NCI-H446 (cell line): ENCODE data around the gene PLA2G6.

Experiments
- DNase-seq, 2 experiments: peaks; one replicate each; lab custom pipeline; 2025; lab: John Stamatoyannopoulos, UW

The PLA2G6 gene

DNA sequence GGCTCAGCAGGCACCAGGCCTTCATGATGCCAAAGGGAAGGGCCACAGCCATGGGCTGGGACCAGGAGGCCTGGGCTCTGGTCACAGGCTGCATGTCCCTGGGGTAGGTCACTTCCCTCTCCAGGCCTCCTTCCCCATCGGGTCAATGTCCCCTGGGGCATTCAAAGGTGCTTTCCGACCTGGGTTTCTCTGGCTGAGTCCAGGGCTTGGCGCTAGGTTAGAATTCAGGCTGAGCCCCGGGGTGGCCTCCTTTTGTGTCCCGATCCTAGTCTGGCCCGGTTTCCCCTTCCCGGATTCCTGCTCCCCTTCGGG lies 32.3 kb upstream of the PLA2G6 start:
- DNase-seq, result no peak

DNA sequence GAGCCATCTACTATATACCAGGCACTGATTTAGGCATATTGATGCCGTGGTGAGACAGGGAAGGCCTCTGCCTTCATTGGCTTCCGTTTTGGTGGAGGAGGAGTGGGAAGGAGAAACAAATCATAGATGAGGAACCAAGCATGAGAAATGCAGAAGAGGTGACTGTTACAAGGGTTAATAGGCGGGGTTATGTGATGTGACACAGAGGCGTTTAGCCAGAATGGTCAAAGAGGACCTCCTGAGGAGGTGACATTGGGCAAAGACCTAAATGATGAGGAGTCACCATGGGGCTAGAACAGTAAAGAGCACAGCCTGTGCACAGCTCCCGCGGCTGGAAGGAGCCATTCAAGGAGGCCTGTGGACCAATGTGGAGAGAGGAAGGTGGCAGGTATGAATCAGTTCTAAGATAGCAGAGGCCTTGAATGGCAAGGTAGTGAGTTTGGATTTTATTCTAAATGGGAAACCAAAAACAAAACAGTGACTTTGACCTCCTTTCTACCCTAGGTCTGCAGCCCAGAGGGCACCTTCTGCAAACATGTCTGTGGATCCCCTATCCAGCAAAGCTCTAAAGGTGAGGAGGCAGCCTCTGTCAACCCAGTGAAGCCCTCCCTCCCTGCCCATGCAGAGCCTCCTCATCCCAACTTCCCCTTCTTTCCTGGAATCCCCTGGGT lies 31.8 kb upstream of the PLA2G6 start:
- no peak for DNase-seq

DNA sequence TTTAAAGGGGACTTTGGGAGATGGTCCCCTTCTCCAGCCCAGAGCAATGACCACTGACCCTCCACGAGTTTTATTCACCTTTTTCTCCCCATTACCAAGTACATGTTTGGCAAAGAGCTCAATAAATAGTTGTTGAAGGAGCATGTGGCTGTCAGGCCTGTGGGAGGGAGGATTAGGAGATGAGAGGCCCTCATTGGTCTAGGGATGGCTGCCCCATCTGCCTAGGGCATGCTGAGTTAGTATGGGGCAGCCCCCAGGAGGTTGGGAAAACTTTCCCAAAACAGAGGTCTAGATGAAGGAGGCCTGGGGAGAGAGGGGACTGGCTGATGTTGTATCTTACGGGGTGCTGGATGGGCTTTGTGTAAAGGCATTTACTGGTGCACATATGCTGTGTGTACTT lies 30.8 kb upstream of the PLA2G6 start:
- DNase-seq, result no peak

DNA sequence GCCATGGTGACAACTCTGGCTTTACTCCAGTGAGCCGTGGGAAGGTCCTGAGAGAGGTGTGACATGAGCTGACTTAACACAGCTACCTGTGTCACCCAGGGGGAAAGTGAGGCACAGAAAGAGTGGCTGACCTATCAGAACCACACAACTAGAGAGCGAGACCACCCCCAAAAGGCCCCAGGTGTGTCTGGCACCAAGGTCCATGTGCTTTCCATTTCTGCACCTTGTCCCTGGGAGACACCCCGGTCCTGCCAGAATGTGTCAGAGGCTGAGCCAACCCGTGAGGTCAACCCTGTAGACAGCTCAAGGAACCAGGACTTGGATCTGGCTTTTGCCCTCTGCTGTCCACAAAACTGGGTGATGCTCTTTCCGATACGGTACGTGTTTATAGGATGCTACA lies 29.9 kb upstream of the PLA2G6 start:
- no peak for DNase-seq

DNA sequence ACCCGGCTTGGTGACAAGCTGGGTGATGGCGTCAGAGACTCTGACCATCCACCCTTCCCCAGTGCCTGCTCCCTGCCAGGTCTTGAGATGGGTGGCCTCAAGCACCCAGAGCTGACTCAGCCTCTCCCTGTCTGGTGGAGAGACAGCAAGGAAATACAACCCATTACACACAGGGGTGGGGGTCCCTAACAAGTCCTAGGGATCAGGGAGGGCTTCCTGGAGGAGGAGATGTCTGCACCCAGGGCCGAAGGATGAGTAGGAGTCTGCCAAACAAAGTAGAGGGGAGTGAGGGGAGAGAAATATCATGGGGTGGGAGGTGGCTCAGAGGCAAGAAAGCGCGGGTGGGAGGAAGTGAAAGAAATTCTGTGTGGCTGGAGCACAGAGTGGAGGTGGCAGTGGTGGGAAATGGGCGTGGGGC lies 26.9 kb upstream of the PLA2G6 start:
- no peak for DNase-seq

DNA sequence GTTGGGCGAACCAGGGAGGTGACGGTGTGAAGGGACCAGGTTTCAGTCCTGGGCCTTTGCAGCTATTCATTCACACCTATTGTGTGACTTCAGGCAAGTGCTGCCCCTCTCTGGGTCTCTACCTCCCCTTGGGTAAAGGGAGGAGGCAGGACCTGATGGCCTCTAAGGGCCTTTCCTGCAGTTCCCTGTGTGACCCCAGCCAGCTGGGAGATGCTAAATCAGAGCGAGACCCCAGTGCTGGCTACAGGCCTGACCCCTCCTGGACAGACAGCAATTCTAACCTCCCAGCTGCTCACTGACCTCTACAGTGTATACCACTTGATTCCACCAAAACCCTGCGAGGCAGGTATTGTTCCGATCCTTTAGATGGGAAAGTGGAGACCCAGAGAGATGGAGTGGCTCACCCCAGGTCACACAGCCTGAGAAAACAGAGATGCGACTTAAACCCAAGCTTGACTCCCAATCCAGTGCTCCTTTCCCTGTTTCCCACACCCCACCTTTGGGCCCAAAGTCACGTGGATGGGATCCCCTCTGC lies 26.3 kb upstream of the PLA2G6 start:
- DNase-seq, result no peak

DNA sequence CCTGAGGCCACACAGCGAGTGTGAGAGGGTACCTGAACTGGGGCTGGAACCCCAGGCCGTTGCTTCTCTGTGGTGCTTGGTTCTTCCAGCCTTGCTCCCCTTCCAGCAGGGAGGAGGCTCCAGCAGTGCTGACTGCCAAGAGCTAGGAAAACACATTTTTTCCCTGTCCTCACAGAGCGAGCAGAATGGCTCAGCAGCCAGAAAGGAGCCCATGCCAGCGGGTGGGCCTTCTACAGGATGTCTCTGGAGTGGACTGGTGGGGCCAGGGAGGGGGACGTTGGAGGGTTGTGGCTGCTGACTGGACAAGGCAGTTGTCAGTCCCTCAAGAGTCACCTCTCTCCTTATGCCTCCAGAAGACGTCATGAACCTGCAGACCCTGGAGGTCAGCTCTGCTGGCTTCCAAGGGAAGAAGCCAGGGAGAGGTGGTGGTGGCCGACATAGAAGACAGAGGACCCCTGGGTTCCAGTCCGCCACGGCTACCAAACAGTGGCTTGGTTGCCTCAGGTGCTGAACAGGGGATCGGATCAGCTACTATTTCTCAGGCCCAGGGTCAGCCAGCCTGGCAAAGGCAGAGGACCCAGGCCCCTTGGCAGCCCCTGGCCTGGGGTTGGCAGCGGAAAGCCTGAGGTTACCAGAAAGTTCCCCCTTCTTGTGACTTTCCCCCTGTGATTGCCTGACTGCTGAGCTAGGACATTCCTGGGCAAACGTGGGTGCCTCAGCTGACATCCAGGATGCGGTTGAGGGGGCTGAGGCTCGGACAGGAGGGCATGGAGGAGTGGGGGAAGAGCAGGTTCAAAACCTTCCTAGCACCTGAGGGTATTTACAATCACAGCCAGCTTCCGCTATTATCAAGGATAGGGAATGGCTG lies 23.9 kb upstream of the PLA2G6 start:
- DNase-seq, result peak in 1 of 2 experiments; percentile 52

DNA sequence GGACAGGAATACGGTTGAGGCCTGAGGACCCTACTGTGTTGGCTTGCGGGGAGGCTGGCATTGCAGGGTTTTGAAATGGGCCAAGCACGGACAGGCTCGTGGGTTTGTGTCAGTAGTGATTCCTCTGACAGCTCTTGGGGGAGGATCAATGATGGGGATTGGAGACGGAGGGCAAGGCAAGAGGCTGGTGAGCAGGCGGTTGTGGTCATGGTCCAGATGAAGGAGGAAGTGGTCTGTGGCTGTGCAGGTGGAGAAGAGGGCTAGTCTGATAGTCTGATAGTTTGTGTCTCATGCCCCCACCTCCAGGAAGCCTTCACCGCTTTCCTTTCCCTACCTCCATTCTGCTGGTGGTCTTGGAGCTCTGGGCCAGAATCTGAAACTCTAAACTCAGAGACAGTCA lies 23.2 kb upstream of the PLA2G6 start:
- DNase-seq, result no peak

DNA sequence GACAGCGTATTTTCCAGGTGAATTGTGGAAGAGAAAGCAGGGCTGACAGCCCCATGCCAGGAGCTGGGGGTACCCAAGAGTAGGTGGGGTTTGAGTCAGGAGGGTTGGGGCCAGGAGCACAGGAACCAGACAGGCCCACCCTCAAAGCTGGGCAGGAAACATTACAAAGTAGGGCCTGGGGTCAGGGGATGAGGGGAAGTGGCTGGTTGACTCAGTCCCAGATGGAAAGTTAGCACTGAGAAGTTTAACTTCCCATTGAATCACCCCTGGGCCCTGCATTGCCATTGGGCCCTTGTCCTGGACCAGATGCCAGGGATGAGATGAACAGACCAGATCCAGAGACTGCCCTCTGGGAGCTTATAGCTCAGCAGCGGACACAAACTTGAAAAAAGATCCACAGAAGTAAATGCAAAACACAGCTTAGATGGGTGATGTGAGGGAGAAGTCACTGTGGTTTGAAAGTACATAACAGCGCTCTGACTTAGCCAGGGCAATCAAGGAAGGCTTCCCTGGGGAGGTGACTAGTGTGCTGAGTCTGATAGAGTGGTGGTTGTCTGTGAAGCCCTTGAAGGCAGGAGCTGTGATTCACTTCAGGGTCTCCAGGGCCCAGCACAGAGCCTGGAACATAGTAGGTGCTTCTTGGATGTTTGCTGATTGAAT lies 22.4 kb upstream of the PLA2G6 start:
- DNase-seq, result no peak

DNA sequence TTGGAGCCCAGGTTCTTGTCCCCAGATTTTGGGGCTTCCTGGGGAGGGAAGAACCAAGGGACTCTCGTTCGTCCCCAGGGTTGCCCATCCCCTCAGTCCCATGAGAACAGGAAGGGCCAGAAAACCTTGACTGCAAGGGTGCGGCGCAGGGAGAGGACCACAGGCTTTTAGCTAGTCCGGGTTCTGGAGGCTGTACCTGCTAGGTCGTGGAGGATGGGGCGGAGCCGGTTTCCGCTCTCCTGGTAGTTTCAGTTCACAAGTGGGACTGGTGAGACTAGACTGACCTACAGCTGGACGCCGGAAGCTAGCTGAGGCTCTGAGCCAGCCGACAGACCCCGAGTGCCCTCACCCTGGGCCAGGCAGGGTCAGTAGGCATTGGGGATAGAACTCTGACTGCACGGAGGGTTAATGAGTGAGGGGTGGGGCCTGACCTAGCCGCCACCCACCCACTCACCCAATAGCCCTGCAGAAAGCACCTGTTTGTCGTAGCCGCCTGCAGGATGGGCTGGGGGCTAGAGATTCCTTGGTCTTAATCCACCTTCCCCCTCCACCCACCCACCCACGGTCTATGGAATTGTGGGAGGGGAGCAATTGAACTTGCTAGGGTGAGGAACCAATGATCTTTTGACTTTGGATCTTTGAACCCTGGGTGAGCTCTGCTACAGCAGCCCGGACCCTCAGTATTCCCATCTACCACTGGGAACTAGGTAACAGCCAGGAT lies 21.6 kb upstream of the PLA2G6 start:
- DNase-seq, result no peak

DNA sequence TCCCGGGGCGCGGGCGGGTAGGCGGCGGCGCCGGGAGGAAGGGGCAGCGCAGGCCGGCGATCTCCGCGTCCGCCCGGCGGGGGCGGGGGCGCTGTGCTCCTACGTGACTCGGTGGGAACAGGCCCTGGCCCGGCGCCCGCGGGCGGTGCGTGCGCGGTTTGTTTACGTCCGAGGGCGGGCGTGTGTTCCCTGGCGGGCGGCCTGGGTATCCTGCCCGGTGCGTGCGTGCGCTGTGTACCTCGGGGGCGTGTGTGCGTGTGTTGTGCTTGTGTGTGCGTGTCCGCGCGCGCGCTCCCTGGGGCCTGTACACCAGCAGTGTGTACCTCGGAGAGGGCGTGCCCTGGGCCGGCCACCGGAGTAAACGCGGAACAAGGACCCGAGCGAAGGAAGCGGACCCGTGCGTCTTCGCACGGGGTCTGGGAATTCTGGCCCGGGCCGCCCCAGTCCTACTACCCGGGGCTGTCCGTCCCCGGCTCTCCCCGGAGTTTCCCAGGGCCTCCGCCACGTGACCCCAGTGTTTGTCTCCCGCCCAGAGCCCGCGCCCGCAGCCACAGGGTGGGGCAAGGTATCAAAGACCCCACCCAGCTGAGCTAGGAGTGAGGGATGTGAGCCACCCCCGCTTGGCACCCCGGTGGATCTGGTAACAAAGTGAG lies 20.9 kb upstream of the PLA2G6 start:
- DNase-seq, result peak in 1 of 2 experiments; percentile 37

DNA sequence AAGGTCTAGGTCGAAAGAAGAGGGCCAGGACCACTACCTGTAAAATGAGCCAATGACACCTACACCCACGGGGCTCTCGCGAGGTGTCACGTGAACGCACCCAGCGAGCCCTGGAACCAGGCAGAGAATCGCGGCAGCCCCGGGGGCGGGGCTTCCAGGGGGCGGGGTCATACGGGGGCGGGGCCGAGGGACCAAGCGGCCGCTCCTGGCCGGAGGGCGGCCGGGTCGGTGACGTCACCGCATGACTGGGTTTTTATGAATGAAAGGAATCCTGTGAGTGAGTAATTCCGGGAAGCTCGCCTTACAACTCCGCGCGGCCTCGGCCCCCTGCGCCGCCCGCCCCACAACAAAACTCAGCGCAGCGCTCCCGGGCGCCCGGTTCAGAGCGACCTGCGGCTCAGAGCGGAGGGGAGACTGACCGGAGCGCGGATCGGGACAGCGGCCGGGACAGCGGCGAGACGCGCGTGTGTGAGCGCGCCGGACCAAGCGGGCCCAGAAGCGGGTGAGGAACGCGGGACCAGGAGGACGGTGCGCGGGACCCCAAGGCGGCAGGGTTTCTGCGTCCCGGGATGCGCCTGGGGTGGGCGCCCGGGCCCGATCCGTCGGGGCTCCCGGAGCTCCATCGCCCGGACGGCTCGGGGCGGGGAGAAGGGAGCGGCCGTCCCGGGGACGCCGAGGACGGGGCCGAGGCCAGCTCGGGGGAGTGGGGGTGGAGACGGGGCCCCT lies 20.2 kb upstream of the PLA2G6 start, which contains the start of gene MAFF:
MAFF (plus strand) TSS at position 284 of the 726 bp plus-strand sequence. CDS start 11,860 bp downstream, outside the sequence.
- peak; percentile 79 to 92 for DNase-seq

DNA sequence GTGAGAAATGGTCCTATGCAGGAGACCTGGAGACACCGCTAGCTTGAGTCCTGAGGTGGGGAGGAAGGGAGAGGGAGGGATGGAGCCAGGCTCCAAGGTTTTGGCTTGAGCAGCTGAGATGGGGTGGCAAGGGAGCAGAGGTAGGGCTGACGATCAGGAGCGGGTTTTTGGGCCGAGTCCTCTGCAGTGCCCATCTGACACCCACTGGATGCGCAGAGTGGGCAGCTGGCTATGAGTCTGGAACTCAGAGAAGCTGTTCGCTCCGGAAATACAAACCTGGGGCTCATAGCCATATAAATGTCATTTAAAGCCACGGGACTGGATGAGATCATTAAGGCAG lies 19.7 kb upstream of the PLA2G6 start:
- DNase-seq, result no peak

DNA sequence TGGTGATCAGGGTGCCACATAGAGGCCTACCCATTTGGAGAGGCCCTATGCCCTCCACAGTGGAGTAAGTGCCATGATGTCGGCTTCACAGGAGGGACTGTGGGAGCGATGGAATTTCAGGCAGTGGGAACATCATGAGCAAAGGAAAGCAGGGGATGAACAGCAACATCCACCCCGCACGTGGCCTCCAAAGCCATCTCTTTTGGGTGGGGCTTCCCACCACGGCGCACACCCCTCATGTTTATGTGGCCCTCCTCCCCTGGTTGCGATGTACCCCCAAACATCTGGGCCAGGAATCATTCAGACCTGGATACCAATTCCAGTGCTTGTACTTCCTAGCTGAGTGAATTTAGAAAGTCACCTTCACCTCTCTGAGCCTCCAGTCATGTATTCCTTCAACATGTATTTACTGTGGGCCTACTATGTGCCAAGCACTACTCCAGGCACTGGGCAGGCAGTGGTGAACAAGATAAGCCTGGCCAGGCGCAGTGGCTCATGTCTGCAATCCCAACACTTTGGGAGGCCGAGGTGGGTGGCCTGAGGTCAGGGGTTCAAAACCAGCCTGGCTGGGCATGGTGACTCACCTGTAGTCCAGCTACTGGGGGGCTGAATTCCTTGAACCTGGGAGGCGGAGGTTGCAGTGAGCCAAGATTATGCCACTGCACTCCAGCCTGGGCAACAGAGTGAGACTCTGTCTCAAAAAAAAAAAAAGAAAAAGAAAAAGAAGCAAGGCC lies 18.4 kb upstream of the PLA2G6 start:
- no peak for DNase-seq

DNA sequence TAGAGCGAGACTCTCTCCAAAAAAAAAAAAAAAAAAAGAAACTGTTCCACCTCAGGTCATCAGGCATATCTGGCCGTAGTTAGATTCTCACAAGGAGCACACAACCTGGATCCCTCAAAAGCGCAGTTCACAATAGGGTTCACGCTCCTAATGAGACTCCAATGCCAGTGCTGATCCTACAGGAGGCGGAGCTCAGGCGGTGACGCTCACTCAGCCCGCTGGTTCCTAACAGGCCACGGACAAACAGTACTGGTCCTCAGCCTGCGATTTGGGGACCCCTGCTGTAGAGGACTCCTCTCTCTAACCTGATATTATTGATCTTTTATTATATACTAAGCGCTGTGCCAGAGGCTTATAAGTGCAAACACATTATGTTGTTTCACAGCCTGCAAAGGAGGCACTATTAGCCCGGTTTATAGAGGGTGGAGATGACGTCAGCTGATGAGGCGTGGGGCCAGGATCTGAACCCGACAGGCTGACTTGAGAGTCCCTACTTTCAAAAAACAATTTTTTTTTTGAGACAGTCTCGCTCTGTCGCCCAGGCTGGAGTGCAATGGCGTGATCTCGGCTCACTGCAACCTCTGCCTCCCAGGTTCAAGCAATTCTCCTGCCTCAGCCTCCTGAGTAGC lies 15.3 kb upstream of the PLA2G6 start:
- DNase-seq, result no peak

DNA sequence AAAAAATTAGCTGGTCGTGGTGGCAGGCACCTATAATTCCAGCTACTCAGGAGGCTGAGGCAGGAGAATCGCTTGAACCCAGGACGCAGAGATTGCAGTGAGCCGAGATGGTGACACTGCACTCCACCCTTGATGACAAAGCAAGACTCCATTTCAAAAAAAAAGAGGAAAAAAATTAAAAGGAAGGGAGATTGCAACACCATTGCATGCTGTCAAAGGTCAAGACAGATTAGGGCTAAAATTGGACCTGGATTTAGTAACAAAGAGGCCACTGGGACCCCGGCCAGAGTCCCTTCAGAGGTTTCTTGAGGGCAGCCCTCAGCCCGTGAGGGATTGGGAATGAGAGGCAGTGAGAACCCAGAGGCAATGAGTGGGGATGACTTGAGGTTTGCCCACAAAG lies 11.9 kb upstream of the PLA2G6 start:
- no peak for DNase-seq

DNA sequence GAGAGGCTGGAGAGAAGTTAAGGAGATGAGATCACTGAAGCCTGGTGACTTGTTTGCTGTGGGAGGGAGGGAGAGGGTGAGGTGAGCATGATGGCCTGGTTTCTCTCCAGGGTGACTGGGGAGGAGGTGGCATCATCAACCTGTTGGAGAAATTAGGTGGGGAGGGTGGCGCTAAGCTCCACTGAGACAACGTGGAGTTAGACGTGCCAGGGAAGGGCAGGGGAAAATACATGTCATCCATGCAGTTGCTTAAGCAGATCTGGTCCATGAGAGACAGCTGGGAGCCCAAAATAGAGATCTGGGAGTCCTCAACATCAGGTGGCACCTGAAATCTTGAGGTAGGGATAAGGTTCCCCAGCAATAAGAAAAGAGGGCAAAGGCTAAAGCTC lies 10.8 kb upstream of the PLA2G6 start:
- no peak for DNase-seq

DNA sequence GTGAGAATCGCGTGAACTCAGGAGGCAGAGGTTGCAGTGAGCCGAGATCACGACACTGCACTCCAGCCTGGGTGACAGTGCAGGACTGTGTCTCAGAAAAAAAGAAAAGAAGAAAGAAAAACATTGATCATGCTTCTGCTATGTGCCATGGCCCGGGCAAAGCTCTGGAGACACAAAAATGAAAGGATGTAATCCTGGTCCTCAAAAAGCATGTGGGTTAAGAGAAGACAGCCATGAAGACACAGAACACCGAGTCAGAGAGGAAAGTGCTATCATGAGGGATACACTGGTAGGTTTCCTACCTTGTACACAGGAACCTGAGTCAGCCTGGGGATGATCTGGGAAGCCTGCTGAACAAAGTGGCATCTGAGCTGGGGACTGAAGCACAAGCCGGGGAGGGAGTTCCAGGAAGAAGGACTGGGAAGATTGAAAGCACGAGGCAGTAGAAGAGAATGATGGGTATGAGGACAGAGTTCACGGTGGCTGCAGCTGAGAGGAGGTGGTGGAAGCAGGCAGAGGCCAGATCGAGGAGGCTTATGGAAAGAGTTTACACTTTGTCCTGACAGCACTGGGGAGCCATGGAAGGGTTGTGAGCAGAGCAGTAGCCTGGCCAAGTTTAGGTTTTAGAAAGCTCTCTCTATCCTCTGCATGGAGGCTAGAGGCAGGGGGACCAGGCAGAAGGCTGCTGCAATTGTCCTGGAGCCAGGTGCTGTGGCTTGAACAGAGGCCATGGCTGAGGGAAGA lies 10.3 kb upstream of the PLA2G6 start:
- no peak for DNase-seq

DNA sequence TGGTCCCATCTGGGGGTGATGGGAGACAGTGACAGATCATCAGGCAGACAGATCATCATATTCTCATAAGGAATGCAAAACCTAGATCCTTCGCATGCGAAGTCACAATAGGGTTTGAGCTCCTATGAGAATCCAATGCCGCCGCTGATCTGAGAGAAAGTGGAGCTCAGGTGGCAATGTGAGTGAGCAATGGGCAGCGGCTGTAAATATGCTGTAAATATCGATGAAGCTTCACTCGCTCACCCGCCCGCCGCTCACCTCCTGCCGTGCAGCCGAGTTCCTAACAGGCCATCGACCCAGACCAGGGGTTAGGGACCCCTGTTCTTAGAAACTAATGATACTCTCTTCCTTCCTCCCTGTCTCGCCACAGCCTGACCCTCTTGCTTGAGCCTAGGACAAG lies 9.4 kb upstream of the PLA2G6 start:
- no peak for DNase-seq
